ENCODE measurements around the gene RAP1GDS1. TPM values are rescaled to one million over a fixed set of nuclear protein-coding genes. Genes with fewer than 3 reads are reported as not detected.
A peak's percentile ranks its signal among the peaks of the same experiment; 100 is the strongest.

RAP1GDS1 gene
- total and polyA plus RNA-seq, 2 of the 13 experiments (the other 11 are each of a cell fraction or from before 2014, with no cell fraction given) = 19.3 to 42.5 TPM

DNA sequence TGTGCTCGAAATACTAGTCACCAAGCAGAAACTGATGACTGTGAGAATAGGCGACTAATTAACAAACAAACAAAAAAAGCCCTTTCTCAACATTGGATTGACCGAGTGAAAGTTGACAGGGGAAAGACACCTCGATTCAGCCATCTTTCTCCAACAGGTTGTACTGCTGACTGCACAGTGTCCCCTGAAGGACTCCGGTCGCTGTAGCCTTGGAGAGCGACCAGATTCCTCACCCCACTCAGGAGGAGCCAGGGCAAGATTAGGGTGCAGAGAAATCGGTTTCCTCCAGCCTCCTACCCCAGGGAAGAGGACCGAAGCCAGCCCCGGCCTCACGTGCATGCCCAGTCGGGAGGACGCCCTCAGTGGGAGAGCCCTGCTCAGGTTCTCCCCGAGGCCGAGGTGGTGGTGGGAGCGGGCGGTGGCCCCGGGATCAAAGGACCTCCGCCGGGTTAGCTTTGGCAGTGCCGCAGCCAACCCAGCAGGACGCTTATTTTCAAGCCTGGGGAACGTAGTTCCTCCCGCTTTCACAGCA, 1.1 kb upstream of the RAP1GDS1 start (continued):
- TF ChIP-seq, protein P1, sequence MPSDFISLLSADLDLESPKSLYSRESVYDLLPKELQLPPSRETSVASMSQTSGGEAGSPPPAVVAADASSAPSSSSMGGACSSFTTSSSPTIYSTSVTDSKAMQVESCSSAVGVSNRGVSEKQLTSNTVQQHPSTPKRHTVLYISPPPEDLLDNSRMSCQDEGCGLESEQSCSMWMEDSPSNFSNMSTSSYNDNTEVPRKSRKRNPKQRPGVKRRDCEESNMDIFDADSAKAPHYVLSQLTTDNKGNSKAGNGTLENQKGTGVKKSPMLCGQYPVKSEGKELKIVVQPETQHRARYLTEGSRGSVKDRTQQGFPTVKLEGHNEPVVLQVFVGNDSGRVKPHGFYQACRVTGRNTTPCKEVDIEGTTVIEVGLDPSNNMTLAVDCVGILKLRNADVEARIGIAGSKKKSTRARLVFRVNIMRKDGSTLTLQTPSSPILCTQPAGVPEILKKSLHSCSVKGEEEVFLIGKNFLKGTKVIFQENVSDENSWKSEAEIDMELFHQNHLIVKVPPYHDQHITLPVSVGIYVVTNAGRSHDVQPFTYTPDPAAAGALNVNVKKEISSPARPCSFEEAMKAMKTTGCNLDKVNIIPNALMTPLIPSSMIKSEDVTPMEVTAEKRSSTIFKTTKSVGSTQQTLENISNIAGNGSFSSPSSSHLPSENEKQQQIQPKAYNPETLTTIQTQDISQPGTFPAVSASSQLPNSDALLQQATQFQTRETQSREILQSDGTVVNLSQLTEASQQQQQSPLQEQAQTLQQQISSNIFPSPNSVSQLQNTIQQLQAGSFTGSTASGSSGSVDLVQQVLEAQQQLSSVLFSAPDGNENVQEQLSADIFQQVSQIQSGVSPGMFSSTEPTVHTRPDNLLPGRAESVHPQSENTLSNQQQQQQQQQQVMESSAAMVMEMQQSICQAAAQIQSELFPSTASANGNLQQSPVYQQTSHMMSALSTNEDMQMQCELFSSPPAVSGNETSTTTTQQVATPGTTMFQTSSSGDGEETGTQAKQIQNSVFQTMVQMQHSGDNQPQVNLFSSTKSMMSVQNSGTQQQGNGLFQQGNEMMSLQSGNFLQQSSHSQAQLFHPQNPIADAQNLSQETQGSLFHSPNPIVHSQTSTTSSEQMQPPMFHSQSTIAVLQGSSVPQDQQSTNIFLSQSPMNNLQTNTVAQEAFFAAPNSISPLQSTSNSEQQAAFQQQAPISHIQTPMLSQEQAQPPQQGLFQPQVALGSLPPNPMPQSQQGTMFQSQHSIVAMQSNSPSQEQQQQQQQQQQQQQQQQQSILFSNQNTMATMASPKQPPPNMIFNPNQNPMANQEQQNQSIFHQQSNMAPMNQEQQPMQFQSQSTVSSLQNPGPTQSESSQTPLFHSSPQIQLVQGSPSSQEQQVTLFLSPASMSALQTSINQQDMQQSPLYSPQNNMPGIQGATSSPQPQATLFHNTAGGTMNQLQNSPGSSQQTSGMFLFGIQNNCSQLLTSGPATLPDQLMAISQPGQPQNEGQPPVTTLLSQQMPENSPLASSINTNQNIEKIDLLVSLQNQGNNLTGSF (CRISPR knock-in tag; IDR thresholded peaks at IDR 0.05) = no peak
- TF ChIP-seq ZNF563 (CRISPR knock-in tag; IDR thresholded peaks at IDR 0.05) (no peak), ZNF747 (CRISPR knock-in tag; IDR thresholded peaks at IDR 0.05; ENCODE audit: borderline replicate concordance) (no peak), HES4 (CRISPR knock-in tag; IDR thresholded peaks at IDR 0.05; ENCODE audit: borderline replicate concordance) (no peak; the same call in 1 of the 2 replicates), HOXA9 (CRISPR knock-in tag; IDR thresholded peaks at IDR 0.05; ENCODE audit: borderline replicate concordance) (no peak), RXRA (CRISPR knock-in tag; IDR thresholded peaks at IDR 0.05) (no peak), SATB2 (CRISPR knock-in tag; IDR thresholded peaks at IDR 0.05) (no peak), ATF7 (IDR thresholded peaks at IDR 0.05) (no peak), ATF7 (CRISPR knock-in tag; IDR thresholded peaks at IDR 0.05) (no peak), ZNF264 (CRISPR knock-in tag; IDR thresholded peaks at IDR 0.05) (no peak), KDM5B (CRISPR knock-in tag; IDR thresholded peaks at IDR 0.05; ENCODE audit: borderline replicate concordance) (no peak), DNMT3B (CRISPR knock-in tag; conservative IDR thresholded peaks at IDR 0.05) (no peak), EED (CRISPR knock-in tag; IDR thresholded peaks at IDR 0.05) (no peak), TBX2 (CRISPR knock-in tag; IDR thresholded peaks at IDR 0.05; ENCODE audit: borderline replicate concordance) (0 out of 2 replicates have a peak, but pooled peaks have one; percentile 6), NCOA2 (CRISPR knock-in tag; IDR thresholded peaks at IDR 0.05) (no peak; the same call in 1 of the 2 replicates), EZH2 (conservative IDR thresholded peaks at IDR 0.05; ENCODE audit: low read depth, low read length) (no peak)
- TF ChIP-seq, protein P2, sequence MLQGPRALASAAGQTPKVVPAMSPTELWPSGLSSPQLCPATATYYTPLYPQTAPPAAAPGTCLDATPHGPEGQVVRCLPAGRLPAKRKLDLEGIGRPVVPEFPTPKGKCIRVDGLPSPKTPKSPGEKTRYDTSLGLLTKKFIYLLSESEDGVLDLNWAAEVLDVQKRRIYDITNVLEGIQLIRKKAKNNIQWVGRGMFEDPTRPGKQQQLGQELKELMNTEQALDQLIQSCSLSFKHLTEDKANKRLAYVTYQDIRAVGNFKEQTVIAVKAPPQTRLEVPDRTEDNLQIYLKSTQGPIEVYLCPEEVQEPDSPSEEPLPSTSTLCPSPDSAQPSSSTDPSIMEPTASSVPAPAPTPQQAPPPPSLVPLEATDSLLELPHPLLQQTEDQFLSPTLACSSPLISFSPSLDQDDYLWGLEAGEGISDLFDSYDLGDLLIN (CRISPR knock-in tag; IDR thresholded peaks at IDR 0.05; ENCODE audit: borderline replicate concordance) = no peak
- TF ChIP-seq, protein P3, sequence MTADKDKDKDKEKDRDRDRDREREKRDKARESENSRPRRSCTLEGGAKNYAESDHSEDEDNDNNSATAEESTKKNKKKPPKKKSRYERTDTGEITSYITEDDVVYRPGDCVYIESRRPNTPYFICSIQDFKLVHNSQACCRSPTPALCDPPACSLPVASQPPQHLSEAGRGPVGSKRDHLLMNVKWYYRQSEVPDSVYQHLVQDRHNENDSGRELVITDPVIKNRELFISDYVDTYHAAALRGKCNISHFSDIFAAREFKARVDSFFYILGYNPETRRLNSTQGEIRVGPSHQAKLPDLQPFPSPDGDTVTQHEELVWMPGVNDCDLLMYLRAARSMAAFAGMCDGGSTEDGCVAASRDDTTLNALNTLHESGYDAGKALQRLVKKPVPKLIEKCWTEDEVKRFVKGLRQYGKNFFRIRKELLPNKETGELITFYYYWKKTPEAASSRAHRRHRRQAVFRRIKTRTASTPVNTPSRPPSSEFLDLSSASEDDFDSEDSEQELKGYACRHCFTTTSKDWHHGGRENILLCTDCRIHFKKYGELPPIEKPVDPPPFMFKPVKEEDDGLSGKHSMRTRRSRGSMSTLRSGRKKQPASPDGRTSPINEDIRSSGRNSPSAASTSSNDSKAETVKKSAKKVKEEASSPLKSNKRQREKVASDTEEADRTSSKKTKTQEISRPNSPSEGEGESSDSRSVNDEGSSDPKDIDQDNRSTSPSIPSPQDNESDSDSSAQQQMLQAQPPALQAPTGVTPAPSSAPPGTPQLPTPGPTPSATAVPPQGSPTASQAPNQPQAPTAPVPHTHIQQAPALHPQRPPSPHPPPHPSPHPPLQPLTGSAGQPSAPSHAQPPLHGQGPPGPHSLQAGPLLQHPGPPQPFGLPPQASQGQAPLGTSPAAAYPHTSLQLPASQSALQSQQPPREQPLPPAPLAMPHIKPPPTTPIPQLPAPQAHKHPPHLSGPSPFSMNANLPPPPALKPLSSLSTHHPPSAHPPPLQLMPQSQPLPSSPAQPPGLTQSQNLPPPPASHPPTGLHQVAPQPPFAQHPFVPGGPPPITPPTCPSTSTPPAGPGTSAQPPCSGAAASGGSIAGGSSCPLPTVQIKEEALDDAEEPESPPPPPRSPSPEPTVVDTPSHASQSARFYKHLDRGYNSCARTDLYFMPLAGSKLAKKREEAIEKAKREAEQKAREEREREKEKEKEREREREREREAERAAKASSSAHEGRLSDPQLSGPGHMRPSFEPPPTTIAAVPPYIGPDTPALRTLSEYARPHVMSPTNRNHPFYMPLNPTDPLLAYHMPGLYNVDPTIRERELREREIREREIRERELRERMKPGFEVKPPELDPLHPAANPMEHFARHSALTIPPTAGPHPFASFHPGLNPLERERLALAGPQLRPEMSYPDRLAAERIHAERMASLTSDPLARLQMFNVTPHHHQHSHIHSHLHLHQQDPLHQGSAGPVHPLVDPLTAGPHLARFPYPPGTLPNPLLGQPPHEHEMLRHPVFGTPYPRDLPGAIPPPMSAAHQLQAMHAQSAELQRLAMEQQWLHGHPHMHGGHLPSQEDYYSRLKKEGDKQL (CRISPR knock-in tag; IDR thresholded peaks at IDR 0.05; ENCODE audit: low read depth) = no peak
- TF ChIP-seq, protein P4, sequence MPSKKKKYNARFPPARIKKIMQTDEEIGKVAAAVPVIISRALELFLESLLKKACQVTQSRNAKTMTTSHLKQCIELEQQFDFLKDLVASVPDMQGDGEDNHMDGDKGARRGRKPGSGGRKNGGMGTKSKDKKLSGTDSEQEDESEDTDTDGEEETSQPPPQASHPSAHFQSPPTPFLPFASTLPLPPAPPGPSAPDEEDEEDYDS (CRISPR knock-in tag; IDR thresholded peaks at IDR 0.05) = no peak; the same call in 1 of the 2 replicates

All from HepG2 (cell line).